ENCODE data around the gene NAPG. TPM values are rescaled to one million over a fixed set of nuclear protein-coding genes. Genes with fewer than 3 reads are reported as not detected.

Gene NAPG
- total and polyA plus RNA-seq, 8 donors: 25.2 to 37.7 (median 29.3) TPM

DNA sequence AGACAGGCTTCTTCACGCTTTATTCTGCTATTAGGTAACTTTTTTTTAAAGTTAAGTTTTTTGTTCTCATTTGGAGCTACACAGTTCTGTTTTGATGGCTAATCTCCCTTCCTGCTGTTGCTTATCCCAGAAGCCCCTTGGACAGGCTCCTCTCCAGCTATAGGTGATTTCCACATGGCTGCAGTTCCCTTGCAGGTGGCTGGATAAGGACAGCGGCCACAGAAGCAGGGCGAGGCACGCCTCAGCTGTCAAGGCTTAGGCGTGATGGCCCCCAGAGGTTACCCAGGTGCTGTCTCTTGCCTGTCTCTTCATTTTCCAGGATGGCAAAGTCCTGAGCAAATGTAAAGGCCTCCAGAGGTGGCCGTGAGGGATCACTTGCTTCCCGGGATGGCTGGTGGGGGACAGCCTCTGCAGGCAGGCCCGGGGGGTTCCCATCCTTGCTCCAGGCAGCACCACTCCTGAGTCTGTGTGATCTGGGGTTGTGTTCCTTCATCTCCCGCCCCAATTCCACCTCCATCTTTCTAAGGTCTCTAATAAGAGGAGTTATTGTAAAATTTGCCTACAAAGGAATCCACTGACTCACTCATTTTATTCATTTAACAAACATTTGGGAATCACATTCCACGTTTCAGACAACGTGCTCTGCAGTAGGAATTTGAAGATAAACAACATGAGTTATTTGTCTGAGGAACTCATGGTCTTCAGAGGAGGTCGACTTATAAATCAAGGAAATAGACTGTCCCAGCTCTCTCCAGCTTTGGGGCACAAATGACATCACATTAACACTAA, 53.4 kb downstream of the NAPG start:
- no peaks in the 10 kb centered on the region for H3K4me1 ChIP-seq
- no peaks in the 10 kb centered on the region for H3K27me3 ChIP-seq
- TF ChIP-seq, protein P1, sequence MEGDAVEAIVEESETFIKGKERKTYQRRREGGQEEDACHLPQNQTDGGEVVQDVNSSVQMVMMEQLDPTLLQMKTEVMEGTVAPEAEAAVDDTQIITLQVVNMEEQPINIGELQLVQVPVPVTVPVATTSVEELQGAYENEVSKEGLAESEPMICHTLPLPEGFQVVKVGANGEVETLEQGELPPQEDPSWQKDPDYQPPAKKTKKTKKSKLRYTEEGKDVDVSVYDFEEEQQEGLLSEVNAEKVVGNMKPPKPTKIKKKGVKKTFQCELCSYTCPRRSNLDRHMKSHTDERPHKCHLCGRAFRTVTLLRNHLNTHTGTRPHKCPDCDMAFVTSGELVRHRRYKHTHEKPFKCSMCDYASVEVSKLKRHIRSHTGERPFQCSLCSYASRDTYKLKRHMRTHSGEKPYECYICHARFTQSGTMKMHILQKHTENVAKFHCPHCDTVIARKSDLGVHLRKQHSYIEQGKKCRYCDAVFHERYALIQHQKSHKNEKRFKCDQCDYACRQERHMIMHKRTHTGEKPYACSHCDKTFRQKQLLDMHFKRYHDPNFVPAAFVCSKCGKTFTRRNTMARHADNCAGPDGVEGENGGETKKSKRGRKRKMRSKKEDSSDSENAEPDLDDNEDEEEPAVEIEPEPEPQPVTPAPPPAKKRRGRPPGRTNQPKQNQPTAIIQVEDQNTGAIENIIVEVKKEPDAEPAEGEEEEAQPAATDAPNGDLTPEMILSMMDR (IDR thresholded peaks at IDR 0.05): no peak
- H3K4me3 ChIP-seq: no peak overlapping the region
- H3K27ac ChIP-seq: no peak overlapping the region
- no peaks in the 10 kb centered on the region for H3K36me3 ChIP-seq
- DNase-seq (no peak), ATAC-seq (no peak)
- intact Hi-C loops (cut with DNase I): no loop called here
- H3K9me3 ChIP-seq: peaks cover 0 to 3% of the 10 kb centered on the region in 2 donors

DNA sequence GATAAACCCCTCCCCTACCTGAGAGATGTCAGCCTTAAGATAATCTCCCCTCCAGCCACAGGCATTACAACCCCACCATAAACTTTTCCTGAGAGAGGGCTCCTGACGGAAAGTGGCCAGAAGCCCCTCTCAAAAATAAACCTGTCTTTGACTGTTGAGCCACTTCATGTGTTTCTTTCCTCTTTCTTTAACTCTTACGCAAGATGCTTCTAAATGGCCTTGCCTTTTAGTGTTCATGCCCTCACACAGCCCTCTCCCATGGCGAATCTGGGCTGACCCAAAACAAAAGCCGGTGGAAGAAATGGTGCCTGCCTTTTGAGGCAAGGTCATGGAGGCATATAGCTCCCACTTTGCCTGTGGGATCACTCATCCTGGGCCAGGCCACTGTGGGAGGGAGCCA, 54.4 kb downstream of the NAPG start:
- H3K9me3 ChIP-seq: peaks cover 0 to 3% of the 10 kb centered on the region in 2 donors
- no peaks in the 10 kb centered on the region for H3K36me3 ChIP-seq
- no peaks in the 10 kb centered on the region for H3K27me3 ChIP-seq
- DNase-seq (no peak), ATAC-seq (no peak)
- H3K27ac ChIP-seq: no peak overlapping the region
- H3K4me1 ChIP-seq: no peaks in the 10 kb centered on the region
- no peak overlapping the region for H3K4me3 ChIP-seq
- intact Hi-C loops (cut with DNase I): no loop called here
- TF ChIP-seq, protein P1 (IDR thresholded peaks at IDR 0.05): no peak

DNA sequence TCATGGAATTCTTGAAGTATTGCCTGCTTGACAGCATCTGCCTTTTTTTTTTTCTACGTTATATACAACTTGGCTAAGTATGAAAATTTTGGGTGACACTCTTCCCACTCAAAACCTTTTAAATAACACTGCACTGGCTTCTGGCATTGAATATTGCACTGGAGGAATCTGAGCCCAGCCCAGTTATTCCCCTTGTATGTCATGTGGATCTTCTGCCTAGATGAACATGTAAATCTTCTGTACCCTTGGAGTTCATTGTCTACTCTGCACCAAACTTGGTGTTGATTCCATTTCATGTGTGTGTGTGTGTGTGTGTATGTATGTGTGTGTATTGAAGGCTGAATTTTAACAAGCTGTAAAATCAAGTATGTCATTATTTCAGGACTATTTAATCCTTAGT, 59.4 kb downstream of the NAPG start:
- peaks cover 0 to 2% of the 10 kb centered on the region in 2 donors for H3K9me3 ChIP-seq
- no peak overlapping the region for H3K4me3 ChIP-seq
- TF ChIP-seq, protein P1 (IDR thresholded peaks at IDR 0.05): no peak
- no peaks in the 10 kb centered on the region for H3K27me3 ChIP-seq
- no peaks in the 10 kb centered on the region for H3K4me1 ChIP-seq
- intact Hi-C loops (cut with DNase I): no loop called here
- ATAC-seq (no peak), DNase-seq (no peak)
- no peak overlapping the region for H3K27ac ChIP-seq
- H3K36me3 ChIP-seq: no peaks in the 10 kb centered on the region

DNA sequence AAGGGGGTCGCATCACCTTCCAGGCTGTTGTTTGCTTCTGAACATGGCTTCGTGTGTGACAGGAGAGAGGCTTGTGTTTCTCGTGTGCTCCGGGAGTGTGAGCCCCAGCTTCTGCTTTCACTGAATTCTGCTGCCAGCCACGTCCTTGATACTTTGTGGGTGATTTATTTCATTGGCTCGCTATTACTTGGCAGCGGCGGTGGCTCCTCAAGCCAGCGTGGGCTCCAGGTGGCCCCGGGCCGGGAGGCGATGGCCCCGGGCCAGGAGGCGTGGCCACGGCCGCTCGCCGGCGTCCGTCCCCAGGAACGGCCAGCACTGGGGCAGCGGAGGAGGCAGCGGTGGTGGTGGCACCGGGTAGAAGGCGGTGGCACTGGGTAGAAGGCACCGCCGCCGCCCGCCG, 63.1 kb downstream of the NAPG start:
- TF ChIP-seq, protein P1 (IDR thresholded peaks at IDR 0.05): no peak
- Histone ChIP-seq H3K36me3 (no peaks in the 10 kb centered on the region), H3K9me3 (no peaks in the 10 kb centered on the region), H3K4me3 (no peak overlapping the region), H3K27ac (no peak overlapping the region), H3K4me1 (peaks cover 0 to 16% of the 10 kb centered on the region in 2 donors), H3K27me3 (no peaks in the 10 kb centered on the region)
- ATAC-seq (no peak), DNase-seq (no peak)
- intact Hi-C loops (cut with DNase I): no loop called here

DNA sequence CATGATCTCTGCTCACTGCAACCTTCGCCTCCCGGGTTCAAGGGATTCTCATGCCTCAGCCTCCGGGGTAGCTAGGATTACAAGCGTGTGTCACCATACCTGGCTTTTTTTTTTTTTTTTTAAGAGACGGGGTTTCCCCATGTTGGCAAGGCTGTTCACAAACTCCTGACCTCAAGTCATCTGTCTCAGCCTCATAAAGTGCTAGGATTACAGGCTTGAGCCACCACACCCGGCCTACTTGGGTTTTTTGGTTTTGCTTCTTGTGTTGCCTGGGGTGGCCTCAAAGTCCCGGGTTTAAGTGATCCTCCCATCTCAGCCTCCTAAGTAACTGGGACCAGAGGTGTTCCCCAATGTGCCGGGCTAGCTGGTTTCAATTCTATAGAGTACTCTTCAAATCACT, 64.6 kb downstream of the NAPG start:
- Histone ChIP-seq H3K4me1 (peaks cover 0 to 16% of the 10 kb centered on the region in 2 donors), H3K9me3 (no peaks in the 10 kb centered on the region), H3K27ac (no peak overlapping the region), H3K36me3 (no peaks in the 10 kb centered on the region), H3K4me3 (no peak overlapping the region), H3K27me3 (no peaks in the 10 kb centered on the region)
- TF ChIP-seq, protein P1 (IDR thresholded peaks at IDR 0.05): no peak
- ATAC-seq: no peak
- intact Hi-C loops (cut with DNase I): no loop called here
- no peak for DNase-seq

Measured in left lung (tissue), 10 donors.